GM18951 (cell line): ENCODE measurements around the gene CDK2.
"Not testable (repeated sequence)": the region's sequence is repeated elsewhere in the genome, so short reads cannot be mapped to it uniquely, and the experiment has no call there.

ENCODE experiments used
- POLR2A ChIP-seq: IDR thresholded peaks from 4 replicates; pipeline ENCODE4 v1.6.1; 2011; ENCODE audit warnings: mild to moderate bottlenecking; ENCODE audit not compliant: insufficient read length, insufficient read depth; ENCODE audit errors: extremely low read depth
- in situ Hi-C: fragments of 300-500 bp; cut with MboI; formaldehyde crosslinking; loops from one replicate; pipeline ENCODE4 v1.12.0; 2022; ENCODE audit warnings: low sequenced_read_pairs, mixed read lengths, inconsistent platforms; ENCODE audit not compliant: unreplicated experiment

The CDK2 gene

DNA sequence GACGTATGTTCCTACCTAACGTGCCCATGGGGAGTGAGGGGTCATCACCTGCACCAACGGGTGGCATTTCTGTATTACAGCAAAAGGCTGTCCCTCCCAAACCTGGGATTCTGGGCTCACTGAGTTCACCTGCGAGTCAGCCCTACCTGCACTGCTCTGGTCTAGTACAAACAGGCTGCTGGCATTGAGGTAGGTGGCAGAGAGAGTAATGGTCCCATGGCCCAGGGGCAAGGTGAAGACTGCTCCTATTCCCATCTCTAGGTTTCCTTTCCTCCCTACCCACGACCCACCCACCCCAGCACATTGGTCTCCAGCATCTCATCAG lies 30.9 kb downstream of the CDK2 start:
- in situ Hi-C loops, result loop anchor here (10.0 kb wide), 1 partner anchor 107 kb away; the partner anchor contains the start of gene PA2G4
- no peak for TF ChIP-seq POLR2A

DNA sequence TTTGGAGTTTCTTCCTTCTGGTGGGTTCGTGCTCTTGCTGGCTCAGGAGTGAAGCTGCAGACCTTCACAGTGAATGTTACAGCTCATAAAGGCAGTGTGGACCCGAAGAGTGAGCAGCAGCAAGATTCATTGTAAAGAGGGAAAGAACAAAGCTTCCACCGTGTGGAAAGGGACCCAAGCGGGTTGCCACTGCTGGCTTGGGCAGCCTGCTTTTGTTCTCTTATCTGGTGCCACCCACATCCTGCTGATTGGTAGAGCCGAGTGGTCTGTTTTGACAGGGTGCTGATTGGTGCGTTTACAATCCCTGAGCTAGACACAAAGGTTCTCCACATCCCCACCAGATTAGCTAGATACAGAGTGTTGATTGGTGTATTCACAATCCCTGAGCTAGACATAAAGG lies 32.9 kb downstream of the CDK2 start:
- in situ Hi-C loops, result loop anchor here (10.0 kb wide), 1 partner anchor 105 kb away; the partner anchor contains the start of gene PA2G4

GRCh38 chr12:55999999-56000540 lies 33.4 kb downstream of the CDK2 start:
- in situ Hi-C loops, result loop anchor here (10.0 kb wide), 1 partner anchor 105 kb away; the partner anchor contains the start of gene PA2G4

DNA sequence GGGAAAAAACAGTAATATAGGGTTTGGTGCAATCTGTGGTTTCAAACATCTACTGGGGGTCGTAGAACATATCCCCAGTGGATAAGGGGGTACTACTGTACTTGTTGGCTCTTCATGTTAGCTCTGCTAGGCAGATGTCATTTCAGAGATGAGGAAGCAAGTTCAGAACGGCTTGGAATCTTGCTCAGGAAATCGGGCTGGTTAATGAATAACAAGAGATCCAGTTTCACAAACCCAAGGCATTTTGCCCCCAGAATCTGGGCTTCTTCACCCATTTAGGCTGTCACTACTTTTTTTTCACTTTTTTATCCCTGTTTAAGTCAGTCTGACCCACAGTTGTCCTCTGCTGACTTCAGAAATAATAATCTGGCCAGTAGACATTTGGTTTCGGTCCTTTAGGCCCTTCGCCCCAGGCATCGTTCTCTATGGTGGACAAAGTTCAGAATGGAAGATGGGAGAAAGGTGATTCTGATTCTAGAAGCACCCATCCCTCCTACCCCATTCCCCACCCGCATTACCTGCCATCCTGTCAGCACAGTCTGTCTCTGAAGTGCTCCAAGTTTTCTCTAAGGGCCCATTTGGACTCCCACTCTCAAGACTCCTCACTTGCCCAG lies 35.0 kb downstream of the CDK2 start:
- no peak for TF ChIP-seq POLR2A
- in situ Hi-C loops, result no loop called here

GRCh38 chr12:56003376-56003775 lies 36.7 kb downstream of the CDK2 start:
- in situ Hi-C loops, result not testable (repeated sequence)

DNA sequence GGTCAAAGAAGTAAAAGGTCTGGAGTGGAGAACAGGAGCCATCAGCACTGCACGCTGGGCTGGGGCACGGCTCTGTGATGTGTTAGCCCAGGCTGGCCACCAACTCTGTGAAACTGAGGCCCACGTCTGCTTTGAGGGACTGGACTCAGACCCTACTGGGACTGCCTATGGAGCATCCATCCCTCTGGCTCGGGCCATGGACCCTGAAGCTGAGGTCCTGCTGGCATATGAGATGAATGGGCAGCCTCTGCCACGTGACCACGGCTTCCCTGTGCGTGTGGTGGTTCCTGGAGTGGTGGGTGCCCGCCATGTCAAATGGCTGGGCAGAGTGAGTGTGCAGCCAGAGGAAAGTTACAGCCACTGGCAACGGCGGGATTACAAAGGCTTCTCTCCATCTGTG lies 37.6 kb downstream of the CDK2 start:
- no peak for TF ChIP-seq POLR2A
- in situ Hi-C loops, result no loop called here

DNA sequence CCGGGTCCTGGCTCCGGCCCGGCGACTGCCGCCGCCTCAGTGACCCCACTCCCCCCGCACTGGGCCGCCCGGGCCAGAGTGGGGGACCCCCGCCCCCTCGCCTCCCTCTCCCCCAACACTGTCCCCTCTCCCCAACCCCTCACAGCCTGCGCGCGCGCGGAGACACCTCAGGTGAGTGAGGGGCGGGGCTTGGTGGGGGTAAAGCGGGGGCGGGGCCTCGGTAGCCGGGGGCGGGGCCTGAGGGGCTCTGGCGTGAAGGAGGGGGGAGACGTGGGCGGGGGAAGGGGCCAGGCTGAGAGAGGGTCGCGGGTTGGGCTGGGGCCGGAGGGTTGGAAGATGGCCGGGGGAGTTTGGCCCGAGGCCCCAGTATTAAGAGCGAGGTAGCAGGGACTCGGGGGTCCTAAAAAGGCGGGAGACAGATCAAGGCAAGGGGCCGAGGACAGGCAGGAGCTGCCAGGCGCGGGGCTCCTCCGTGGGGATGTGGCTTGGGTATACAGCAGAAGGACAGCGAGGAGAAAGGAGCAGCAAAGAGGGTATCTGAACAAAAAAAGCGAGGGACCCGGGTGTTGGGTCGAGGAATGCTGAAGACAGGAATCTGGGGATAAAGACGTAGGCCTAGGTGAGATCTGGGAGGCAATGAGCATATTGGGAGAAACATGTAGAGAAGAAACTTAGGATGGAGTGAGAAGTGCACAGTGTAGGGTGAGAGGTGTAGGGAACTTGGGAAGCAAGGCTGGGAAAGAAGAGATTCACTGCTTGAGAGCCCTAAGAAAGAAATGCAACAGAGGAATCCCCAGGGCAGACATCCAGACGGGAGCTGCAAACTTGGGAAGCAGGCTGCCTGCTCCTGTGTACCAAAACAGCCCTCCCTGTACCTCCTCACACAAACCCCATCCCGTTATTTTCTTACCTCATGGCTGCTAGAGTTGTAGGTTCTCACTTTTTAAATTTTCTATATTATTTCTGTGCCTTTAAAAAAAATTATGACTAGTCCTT lies 41.2 kb downstream of the CDK2 start:
- in situ Hi-C loops, result no loop called here
- peak; percentile 15 for TF ChIP-seq POLR2A

DNA sequence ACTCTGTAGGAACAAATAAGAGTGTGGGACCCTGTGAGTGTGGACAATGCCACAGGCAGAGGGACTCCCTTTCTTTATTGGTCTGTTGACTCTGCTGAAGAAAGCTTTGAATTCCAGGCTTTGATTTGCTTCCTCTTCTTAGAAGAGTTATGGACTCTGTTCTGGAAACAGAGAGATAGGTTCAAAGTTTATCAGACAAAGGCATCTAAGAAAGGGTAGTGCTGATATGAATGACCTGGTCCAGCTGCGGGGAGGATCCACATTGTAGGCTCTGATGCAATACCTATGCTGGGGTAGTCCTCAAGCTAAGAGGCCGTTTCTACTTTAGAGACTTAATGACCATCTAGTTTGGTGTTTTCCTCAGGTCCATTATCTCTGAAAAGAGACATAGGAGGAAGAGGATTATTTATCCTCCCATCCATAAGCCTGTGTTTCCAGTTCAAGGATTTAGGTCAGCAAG lies 43.5 kb downstream of the CDK2 start:
- in situ Hi-C loops, result no loop called here
- TF ChIP-seq POLR2A, result no peak

GRCh38 chr12:56011509-56012090 lies 45.0 kb downstream of the CDK2 start:
- in situ Hi-C loops, result no loop called here
- no peak for TF ChIP-seq POLR2A

GRCh38 chr12:56013482-56013881 lies 46.9 kb downstream of the CDK2 start:
- in situ Hi-C loops, result no loop called here
- no peak for TF ChIP-seq POLR2A

DNA sequence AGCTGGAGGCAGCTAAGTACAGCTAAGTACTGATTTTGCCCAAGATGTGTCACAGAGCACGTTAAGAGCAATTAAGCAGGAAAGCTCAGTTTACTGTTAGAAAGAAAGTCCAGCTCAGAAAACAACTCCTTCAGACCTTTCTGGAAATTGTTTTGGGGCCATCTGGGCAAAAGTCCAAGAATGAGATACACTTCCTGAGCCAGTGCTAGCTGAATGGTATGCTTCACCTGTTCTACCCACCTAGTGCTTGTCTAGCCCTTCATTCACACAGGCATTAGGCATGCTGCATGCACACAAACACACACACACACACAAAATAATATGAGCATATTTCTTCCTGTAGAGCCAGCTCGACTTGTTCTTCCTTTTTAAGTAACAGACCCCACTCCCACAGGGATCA lies 47.6 kb downstream of the CDK2 start:
- in situ Hi-C loops, result no loop called here
- TF ChIP-seq POLR2A, result no peak

DNA sequence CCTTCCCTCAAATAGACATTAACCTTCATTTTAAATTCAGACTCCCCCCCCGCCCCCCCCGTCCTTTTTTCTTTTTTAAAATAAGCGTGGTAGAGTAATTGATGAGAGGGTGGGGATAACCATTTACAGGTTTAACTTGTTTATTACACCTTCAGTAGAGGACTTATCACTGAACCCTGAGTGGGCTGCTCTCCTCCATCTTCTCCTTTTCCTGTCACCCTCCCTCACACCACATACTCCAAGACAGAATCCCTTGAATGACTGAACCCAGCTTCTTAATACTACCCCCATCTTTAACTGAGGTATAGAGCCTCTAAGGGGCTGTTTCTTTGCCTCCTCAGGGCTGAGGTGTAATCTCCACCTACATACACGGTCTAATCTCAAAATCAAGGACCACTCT lies 50.6 kb downstream of the CDK2 start:
- in situ Hi-C loops, result no loop called here
- no peak for TF ChIP-seq POLR2A

DNA sequence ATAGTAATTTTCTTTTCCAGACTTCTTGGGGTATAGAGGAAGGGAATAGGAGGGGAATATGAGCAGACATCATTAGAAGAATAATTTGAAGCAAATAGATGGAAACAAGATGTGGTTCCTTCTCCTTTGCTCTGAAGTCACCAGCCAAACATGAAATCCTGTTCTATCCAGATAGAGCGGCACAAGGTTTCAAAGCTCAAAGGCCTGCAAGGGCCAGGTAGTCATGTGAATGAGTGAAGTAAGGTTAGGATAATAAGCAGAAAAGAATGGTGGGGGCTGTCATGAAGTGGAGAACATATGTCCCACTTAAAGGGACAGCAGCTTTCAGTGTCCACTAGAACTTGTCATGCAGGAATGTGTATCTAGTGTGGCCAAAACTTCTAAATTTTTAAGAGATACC lies 51.7 kb downstream of the CDK2 start:
- no peak for TF ChIP-seq POLR2A
- in situ Hi-C loops, result no loop called here
